HG02588 (cell line): ENCODE measurements around the gene PRKACG.
"Not testable (repeated sequence)": the region's sequence is repeated elsewhere in the genome, so short reads cannot be mapped to it uniquely, and the experiment has no call there.

Experiments used
- ATAC-seq: cut with Tn5 transposase; IDR thresholded peaks from one replicate; pipeline ENCODE4 v1.9.1; 2021; ENCODE audit warnings: mild to moderate bottlenecking, moderate library complexity; ENCODE audit not compliant: unreplicated experiment

The PRKACG gene

DNA sequence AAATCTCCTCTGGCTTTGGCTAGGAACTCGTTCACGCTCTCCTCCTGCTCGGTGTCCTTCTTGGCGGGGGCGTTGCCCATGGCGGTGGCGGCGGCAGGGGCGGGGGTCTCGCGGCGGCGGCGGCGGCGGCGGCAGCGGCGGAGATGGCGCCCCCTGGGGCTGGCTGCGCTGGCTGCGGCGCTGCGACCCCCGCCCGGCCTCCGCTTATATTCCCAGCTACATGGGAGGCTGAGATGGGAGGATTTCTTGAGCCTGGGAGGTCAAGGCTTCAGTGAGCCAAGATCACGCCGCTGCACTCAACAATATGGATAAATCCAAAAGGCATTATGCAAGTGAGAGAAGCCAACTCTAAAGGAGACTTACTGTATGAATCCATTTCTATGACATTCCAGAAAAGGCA, at the start of gene PRKACG:
Gene PRKACG, minus strand, starts transcription at position 101 of the 400 bp plus-strand sequence. Its CDS starts 21 bp downstream, at position 80.
- no peak for ATAC-seq

DNA sequence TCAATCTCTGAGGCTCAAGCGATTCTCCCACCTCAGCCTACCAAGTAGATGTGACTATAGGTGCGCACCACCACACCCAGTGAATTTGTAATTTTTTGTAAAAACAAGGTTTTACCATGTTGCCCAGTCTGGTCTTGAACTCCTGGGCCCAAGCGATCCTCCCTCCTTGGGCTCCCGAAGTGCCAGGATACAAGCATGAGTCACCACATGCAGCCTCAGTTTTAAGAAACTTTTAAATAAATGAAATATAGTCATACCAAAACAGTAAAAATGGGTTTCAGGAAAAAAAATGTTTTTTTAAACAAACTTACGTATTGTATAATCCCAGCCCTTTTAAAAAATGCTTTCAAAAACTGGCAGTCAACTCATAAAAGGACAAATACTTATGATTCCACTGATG, 48.3 kb upstream of the PRKACG start:
- ATAC-seq, result no peak

- no peak for ATAC-seq
Observed at GRCh38 chr9:69060766-69061165, 46.9 kb upstream of the PRKACG start.

DNA sequence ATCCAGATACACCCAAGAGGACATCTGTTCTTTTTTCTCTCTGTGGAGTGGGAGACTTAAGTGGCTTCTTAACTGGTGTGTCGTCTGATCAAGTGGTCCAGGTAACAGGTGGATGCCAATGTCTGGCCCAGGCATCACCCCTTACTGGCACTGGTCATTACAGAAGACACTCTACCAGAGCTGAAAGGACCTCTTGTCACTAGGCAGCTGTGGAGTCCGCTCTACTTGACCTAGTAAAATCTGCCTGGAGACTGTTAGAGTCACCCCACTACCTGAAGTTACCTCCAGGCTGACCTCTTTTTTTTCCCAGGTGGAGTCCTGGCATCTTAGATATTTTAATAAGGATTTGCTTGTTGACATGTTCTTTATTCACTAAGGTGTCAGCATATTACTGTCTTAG, 44.2 kb upstream of the PRKACG start:
- no peak for ATAC-seq

DNA sequence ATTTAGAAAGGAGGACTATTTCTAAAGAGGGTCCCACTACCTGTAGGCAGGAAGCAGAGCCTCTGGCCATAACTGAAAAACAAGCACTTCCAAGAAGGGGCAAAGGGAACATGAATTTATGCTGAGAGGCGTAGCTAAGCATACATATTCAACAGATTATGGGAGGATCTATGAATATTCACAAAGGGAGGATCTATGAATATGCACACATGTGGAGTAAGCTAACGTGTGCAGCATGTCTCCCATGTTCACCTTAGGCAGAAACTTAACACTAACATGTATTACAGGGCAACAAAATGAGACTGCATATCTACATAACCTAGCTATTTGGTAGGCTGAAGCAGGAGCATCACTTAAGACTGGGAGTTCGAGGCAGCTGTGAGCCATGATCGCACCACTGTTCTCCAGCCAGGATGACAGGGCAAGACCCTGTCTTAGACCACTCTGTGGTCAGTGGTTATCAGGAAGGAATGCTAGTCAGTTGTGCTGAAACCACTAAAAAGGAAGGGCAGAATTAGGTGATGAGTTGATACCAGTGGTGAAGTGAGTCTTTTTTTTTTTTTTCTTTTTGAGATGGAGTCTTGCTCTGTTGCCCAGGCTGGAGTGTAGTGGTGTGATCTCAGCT, 42.4 kb upstream of the PRKACG start:
- no peak for ATAC-seq

GRCh38 chr9:69054989-69055388, 41.1 kb upstream of the PRKACG start:
- no peak for ATAC-seq

GRCh38 chr9:69050936-69051335, 37.0 kb upstream of the PRKACG start:
- not testable (repeated sequence) for ATAC-seq

DNA sequence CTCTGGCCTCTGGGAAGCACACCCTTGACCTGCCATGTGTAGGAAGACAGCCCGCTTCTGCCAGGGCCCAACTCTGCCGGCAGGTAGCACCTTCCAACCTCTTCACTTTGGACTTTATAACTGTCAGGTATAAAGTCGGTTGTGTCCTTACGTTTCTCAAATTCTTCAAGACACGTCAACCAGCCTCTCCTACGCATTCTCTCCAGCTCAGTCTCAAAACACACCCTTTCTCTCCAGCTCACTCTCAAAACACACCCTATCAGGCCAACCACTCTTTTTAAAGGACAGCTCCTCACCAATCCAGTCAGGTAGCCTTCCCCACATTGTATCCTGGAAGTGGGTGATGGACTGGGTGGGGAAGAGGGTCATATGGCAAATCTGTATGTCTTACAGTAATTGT, 35.2 kb upstream of the PRKACG start:
- ATAC-seq, result no peak

- ATAC-seq, result no peak
Observed at GRCh38 chr9:69047371-69047770, 33.5 kb upstream of the PRKACG start.

DNA sequence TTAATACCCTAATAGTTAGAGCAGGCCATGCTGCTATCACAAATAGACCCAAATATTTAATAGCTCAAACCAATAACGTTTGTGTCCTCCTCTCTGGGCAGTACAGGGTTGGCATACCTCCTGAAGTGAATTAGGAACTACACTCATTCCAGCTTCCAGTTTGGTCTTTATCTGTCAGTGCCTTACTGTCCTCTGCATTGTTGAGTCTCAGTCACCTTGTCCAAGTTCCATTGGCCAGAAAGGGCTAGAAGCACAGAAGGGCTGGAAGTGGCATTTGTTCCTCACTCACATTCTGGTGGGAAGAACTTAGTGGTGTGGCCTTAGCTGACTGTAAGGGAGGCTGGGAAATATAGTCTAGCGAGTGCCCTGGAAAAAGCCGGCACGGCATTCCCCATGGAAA, 32.8 kb upstream of the PRKACG start:
- no peak for ATAC-seq

DNA sequence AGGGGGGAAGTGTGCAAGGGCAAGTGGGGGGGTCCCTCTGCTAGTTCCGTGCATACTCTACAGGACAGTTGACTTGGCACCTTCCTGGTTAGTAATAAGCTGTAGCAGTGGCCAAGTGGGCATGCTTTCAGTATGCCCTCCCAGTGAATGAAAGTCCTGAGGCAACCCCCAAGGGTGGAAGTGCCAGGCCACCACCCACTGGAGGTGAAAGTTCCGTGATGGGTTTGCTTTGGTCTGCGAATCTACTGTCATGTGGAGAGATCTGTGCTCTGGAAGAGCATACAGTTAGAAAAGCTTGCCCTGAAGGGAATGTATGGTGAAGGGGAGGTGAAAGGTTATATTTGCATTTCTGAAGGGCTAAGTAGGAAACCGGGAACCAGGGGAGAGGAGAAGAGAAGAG, 31.9 kb upstream of the PRKACG start:
- ATAC-seq, result no peak

GRCh38 chr9:69044240-69045219, 30.6 kb upstream of the PRKACG start:
- no peak for ATAC-seq

DNA sequence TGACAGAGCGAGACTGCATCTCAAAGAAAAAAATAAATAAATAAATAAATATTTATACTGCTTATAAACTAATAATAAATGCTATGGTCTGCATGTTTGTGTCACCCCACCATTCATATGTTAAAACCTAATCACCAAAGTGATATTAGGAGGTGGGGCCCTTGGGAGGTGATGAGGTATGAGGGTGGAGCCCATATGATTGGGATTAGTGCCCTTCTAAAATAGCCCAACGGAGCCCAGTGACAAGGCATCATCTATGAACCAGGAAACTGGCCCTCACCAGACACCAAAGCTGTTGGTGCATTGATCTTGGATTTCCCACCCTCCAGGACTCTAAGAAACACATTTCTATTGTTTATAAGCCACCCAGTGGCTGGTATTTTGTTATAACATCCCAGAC, 26.7 kb upstream of the PRKACG start:
- no peak for ATAC-seq

GRCh38 chr9:69036799-69037198, 22.9 kb upstream of the PRKACG start:
- ATAC-seq, result no peak

- peak; percentile 18 for ATAC-seq
Observed at GRCh38 chr9:69036309-69036708, 22.4 kb upstream of the PRKACG start.

GRCh38 chr9:69035438-69036308, 21.8 kb upstream of the PRKACG start, which contains the start of gene FXN:
TSS of gene FXN (plus strand) at chr9:69035752. CDS start at chr9:69035783, 31 bp downstream.
- ATAC-seq, result peak; percentile 94

DNA sequence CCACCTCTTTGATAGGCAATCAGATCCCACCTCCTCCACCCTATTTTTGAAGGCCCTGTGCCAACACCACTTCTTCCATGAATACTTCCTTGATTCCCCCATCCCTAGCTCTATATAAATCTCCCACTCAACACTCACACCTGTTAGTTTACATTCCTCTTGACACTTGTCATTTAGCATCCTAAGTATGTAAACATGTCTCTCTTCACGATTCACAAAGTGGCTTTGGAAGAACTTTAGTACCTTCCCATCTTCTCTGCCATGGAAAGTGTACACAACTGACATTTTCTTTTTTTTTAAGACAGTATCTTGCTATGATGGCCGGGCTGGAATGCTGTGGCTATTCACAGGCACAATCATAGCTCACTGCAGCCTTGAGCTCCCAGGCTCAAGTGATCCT, 20.2 kb upstream of the PRKACG start:
- no peak for ATAC-seq

DNA sequence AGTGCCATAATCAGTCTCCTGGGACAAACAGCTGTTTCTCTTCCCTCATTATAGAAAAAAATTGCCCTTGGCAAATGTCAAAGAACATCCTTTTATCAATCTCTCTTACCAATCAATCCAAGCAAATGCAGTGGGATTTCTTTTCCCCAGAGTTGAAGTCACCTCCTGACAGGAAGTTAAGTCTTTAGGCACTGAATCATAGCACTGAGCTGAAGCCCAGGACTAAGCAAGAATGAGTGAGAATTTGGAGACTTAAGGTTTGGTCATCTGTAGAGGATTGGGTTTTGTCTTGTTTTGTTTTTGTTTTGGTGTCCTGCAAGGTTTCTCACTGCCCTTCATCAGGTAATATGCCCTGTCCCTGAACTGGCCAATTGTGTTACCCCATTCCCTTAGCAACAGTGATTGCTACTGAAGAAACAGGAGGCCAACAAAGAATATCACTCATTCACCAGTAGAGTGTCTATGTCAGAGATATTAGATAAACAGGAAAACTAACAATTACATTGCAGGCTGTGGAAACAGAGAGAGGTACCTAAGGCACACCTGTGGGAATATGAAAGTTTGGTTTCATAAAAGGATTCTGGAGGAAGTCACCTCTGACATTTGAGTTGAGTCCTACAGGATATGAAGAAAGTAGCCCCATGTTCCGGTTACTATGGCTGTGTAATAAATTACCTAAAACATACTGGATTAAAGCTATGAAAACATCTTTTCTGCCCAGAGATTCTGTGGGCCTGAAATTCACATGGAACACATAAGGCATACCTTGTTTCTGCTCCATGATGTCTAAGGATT, 17.1 kb upstream of the PRKACG start:
- no peak for ATAC-seq

- ATAC-seq, result no peak
Observed at GRCh38 chr9:69029535-69029934, 15.6 kb upstream of the PRKACG start.

- ATAC-seq, result no peak
Observed at GRCh38 chr9:69028754-69029153, 14.8 kb upstream of the PRKACG start.
